Endometrium (tissue), 2 donors: ENCODE data around the gene FILIP1.

Source experiments
- FAIRE-seq: peaks from 2 replicates; lab custom pipeline; 2012; peaks lifted over from hg19 to GRCh38; lab: Jason Lieb, UNC
- donor health status: control.
- donor health status: control.

FILIP1 gene, protein sequence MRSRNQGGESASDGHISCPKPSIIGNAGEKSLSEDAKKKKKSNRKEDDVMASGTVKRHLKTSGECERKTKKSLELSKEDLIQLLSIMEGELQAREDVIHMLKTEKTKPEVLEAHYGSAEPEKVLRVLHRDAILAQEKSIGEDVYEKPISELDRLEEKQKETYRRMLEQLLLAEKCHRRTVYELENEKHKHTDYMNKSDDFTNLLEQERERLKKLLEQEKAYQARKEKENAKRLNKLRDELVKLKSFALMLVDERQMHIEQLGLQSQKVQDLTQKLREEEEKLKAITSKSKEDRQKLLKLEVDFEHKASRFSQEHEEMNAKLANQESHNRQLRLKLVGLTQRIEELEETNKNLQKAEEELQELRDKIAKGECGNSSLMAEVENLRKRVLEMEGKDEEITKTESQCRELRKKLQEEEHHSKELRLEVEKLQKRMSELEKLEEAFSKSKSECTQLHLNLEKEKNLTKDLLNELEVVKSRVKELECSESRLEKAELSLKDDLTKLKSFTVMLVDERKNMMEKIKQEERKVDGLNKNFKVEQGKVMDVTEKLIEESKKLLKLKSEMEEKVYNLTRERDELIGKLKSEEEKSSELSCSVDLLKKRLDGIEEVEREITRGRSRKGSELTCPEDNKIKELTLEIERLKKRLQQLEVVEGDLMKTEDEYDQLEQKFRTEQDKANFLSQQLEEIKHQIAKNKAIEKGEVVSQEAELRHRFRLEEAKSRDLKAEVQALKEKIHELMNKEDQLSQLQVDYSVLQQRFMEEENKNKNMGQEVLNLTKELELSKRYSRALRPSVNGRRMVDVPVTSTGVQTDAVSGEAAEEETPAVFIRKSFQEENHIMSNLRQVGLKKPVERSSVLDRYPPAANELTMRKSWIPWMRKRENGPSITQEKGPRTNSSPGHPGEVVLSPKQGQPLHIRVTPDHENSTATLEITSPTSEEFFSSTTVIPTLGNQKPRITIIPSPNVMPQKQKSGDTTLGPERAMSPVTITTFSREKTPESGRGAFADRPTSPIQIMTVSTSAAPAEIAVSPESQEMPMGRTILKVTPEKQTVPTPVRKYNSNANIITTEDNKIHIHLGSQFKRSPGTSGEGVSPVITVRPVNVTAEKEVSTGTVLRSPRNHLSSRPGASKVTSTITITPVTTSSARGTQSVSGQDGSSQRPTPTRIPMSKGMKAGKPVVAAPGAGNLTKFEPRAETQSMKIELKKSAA (N-terminal part only)

DNA sequence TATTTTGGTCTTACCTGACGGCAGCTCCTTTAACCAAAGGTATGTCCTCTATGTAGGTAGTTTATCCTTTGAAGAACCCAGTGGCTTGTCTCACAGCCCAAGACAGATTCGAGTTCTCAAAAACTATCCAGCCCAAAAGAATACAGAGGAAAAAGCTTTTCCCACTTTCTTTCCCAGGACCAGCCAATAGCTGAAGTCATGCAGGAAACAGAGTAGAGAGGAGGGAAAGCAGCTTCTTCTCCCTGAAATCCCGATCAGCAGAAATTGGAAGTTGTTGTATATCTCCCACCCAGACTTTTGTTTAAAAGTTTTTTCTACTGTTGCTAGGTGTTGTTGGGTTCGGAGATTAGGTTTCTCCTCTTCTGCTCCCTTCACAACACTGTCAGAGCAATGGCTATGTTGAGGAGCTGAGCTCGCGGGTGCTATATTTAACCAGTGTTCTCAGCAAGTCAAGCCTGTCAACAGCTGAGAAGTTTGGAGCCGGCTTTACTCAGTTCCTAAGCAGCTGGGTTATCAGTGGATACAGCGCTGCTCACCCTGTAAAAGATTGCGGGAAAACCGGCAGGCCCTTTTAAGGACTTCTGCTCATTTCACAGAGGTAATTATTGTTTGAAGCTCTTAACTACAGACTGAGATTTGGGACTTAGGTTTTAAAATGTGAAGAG, at the start of gene FILIP1:
TSS of gene FILIP1 (minus strand) at position 401 of the 665 bp plus-strand sequence. CDS start 78,828 bp downstream, outside the sequence.
- no peak for FAIRE-seq

DNA sequence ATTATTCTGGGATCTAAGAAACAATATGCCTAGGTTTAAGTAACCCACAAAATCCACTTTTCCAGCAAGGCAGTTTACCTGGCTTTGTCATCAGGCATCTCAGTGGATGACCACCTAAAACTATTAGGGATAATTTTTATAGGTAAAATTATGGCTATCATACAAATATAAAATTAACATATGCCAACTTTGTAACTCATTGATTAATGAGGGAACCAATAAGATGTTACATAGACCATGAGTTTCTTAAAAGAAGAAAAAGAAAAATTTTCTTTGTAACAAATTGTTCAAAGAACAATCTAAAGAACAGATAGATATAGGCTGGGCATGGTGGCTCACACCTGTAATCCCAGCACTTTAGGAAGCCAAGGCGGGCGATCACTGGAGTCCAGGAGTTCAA, 49.7 kb upstream of the FILIP1 start:
- FAIRE-seq = no peak

DNA sequence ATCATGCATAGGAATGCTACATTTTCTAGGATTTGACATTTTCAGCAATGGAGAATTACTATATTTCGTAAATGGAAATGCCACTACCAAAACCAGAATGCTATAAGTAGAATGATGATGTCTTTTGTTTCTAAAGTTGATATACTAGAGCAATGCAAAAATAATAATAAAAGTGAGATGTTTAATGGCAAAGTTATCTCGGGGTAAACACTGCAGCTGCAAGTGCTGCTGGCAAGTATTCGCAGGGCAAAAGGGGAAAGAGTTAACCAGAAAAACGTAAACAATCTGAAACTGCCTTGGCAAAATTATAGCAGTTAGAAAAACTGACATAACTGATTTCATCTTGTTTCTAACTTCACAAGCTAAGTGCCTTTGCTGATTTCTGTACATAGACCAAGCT, 45.5 kb upstream of the FILIP1 start:
- FAIRE-seq = no peak

DNA sequence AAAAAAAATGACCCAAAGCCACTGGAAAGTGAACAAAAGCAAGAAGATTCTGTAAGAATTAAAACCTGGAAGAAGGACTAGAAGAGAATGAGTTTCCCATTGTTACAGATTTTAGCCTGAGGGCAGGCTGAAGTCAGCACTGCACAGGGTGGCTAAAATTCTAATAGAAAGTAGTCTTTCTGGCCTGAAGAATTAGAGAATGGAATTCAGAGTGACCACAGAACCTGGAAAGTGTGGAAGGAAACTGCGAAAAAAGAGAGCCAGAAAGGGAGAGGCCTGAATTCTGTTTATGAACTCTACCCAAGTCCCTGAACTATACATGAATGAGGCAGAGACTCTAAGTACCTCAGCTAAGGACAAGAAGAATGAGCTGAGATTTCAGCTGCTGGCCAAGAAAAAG, 38.9 kb upstream of the FILIP1 start:
- no peak for FAIRE-seq

DNA sequence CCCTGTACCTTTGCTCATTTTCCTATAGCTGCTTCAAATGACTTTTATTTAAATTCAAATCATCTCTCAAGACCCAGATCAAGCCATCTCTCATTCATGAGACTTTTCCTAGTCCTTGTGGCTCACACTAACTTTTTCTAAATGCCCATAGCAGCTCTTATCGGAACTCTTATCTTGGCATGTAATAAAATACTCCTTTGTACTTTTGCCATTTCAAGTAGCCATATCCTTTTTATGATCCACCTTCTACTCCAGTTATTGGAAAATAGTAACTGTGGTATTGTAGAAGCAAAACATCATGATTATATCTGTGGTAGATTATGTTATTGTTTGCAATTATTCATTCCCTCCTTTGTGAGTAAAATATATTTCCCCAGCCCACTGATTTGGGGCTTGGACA, 37.6 kb upstream of the FILIP1 start:
- no peak for FAIRE-seq

DNA sequence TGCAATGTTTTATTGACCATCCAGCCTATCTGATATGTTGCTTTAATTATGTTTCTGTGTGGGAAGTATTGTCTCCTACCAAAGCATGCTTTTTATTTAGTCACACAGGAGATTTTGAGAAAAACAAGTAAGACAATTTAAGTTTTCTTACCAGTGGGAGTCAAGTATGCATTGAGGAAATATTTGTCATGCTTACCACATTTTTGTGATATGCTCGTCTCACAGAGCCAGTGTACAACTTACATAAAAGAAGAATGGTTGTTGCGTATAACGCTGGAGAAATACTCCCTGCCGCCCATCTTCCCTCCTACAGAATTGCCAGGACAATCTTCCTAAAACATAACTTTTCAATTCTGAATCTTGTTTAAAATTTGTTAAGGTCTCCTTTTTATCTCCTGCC, 37.1 kb upstream of the FILIP1 start:
- FAIRE-seq = no peak

DNA sequence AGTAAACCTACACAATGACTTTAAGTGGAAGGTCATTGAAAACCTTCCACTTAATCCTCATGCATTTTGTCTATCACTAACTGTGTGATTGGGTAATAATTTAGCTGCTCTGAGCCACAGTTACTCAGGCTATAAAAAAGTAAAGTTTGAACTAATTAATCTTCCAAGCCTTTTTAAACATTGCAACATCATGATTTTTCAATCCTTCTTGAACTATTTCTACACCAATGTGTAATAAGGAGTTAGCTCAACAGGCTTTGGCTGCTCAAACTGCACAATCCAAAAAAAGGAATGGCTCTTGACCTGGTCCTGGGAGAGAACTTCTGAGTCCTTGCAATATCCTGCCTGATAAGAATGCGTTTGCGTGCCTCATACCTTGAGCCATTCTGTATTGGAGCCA, 34.8 kb upstream of the FILIP1 start:
- FAIRE-seq = no peak

DNA sequence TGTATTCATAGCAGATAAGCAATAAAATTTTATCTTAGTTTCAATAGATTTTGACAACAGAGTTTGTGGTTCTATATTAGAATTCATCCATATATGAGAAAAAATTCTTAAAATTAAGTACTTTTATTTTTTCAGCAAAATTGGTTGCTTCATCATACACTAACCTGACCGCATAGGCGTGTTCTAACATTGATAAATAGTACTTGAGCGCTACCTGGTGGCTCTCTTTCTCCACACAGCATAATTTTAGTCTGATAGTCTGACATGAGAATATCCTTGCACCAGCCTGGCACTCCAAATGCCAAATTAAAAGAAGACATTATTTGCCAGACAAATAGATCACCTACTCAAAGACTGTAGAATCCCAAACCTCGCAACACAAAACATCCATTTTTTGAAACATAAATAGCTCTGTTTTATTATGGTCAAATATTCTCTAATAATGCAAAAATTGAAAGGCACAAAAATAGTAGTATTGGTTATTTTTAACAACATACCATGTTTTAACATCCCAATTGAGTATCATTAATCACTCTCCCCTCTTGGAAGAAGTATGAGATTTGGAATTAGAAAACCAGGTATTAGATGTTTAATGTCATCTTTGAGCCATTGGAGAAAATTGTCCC, 33.0 kb upstream of the FILIP1 start:
- peak; percentile 93 for FAIRE-seq

DNA sequence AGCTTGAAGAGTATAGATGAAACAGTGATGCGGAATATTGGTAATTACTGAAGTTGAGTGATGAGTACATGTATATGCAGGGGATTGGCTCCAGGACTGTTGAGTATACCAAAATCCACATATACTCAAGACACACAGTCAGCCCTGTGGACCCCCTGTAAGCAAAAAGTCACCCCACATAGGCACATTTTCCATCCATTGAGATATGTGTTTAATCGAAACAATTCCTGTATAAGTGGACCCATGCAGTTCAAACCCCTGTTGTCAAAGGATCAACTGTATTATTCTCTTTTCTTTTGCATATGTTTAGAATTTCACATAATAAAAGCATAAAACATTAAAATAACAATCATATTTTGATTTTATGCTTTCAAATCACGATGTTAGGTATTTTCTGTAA, 32.1 kb upstream of the FILIP1 start:
- no peak for FAIRE-seq

DNA sequence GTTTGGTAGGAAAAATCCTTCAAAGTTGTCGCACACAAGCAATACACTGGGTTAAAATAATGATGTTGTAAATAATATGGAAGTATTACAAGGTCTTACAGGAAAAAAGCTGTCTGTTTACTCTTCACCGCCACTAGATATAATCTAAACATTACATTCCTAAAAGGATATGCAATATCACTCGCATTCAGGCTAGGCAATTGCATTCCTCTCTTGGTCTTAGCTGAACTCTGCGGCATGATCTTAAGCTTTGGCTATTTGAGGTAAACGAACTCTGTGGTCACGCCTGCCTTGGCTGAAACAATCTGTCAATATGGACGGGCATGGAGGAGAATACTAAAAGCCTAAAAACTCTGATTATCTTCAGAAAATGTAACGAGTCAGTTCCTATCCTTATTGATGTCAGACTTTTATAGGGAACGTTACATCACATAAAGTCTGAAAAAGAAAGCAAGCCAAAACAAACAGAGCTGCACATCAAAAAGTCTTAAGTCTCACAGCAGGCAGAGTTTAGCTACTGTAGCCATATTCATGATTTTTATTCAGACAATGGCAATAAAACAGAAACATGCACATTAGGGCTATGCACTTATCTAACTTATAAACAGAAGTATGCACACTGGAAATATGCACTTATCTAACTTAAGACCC, 30.8 kb upstream of the FILIP1 start:
- no peak for FAIRE-seq

DNA sequence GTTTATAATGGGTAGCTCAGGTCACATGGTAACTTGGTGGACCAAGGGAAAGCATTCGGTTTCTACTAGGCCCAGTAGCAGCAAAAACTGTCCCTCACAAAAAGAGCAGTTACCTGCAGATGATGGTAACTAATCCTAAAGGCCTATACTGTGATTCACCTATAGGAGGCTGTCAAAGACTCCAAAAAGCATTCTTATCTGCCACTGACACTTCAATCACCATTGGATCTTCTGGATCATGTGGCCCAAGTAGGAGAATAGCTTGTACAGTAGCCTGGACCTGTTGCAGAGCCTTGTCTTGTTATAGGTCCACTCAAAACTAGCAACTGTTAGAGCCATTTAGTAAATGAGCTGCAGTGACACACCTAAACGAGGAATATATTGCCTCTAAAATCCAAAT, 23.2 kb upstream of the FILIP1 start:
- FAIRE-seq = no peak

DNA sequence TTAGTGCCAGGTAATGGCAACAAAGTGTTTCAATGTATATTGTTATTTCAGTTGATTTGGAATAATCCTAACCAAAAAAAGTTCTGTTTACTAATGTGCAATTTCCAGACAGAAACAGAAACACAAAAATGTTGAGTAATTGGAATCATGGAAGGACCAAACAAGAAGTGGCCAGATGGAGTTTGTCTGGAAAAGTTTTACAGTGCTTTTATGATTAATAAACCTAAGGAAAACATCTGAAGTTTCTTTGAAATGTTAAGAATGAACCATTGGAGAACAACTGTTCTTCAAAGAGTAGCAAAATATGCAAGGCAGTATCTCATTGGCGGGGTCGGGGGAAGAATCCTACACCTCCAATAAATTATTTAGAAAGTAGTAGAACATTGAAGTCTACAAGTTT, 19.0 kb upstream of the FILIP1 start:
- no peak for FAIRE-seq

DNA sequence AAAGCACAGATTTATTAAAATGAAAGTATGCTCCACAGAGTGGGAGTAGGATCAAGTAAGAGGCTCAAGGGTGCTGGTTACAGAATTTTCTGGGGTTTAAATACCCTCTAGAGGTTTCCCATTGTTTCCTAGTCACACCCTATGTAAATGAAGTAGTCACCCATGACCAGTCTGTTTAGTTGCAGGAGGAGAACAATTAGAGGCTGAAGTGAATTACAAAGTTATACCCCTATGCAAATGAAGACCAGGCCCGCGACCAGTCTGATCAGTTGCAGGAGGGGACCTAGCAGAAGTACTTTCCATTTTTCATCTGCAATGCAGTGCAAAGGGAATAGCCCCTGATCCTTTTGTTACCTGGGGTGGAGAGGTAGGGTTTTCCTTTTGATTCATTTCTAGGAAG, 11.8 kb upstream of the FILIP1 start:
- FAIRE-seq = no peak

DNA sequence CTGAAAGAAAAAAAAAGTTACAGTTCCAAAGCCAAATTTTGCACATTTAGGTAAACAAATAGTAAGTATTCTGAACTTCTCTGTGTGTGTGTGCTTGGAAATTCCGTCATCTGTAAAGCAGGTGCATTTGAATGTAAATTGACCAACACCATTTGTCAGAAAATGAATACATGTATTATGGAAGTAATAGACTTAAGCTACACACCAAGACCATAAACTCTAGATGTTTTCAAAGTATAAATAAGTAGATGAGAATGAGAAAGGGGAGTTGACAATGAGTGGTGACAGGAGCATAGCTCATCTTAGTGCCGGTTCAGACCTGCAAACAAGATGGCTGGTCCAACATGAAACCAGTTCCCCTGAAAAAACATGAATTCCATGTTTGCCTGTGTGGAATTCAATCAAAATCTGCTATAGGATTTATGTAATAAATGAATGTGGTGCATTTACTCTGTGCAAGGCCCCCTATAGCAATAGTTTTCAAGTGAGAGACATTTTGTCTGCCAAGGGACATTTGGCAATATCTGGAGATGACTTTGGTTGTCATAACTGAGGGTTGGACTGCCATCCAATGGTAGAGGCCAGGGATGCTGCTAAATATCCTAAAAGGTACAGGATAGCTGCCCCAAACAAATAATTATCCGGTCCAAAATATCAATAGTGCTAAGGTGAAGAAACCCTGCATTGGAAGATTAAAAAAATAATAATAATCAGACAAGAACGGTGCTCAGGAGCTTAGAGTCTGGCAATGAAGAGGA, 11.0 kb upstream of the FILIP1 start:
- no peak for FAIRE-seq

DNA sequence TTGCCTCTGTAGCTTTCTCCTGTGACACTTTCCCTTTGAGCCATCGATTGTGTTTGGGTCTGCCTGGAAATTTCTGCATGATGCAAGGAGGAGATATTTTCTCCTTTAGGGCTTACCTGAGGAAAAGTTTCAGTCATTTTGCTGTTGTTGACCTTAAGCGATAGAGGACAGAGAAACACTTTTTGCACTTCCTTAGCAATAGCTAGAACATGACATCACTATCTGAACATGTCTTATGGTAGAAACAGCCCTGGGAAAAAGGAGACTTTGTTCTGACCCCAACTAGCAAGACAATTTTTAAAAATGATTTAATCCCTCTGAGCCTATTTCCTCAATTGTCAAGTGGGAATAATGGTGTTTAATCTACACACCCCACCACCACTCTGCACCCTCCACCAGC, 9.7 kb upstream of the FILIP1 start:
- no peak for FAIRE-seq

DNA sequence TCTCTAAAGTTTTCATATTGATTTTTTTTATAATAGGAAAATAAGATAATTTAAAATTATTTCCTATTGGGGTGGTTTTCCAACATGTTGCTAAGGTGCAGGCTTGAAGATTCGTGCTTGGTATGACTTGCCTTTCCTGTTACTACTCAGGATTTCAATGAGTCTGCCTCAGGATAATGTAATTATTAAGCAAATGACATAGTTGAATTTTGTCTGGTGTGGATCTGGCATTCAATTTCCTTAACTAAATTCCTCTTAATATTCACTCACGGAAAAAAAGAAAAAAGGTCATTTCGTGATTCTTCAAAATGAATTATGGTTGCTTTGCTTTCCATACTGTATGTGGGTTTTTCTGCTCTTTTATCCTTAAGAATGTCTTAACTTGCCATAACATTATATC, 9.3 kb upstream of the FILIP1 start:
- FAIRE-seq = no peak

DNA sequence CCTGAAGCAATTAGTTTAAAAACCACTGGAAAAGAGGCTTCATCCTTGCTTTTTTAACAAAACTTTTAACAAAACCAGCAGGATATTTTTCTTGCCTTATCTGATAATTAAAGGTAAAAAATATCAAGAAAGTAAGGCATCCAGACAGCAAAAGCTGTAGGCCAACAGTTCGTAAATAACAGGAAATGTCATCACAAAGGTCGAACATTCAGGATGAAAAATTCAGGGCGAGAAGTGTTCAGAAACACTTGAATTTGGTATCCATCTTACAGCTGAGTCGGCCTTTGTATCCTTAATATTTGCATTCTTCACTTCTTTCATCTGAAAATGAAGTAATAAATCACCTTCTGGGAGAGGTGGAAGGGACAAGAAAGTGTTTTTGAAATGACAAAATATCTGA, 8.2 kb upstream of the FILIP1 start:
- no peak for FAIRE-seq

DNA sequence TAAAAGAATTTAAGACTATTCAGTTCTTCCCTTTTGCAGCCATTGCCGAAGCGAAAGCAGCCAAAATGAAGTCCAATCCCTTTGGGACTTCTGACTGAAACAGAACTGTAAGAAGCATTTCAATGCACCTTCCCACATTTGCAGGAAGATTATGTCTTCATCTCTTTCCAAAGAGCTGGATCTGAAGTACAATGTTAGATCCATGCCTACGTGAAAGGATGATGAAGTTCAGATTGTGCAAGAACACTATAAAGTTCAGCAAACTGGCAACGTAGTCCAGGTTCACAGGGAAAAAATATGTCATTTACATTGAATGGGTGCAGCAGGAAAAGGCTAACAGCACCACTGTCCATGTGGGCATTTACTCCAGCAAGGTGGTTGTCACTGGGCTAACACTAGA, 6.0 kb upstream of the FILIP1 start:
- no peak for FAIRE-seq

DNA sequence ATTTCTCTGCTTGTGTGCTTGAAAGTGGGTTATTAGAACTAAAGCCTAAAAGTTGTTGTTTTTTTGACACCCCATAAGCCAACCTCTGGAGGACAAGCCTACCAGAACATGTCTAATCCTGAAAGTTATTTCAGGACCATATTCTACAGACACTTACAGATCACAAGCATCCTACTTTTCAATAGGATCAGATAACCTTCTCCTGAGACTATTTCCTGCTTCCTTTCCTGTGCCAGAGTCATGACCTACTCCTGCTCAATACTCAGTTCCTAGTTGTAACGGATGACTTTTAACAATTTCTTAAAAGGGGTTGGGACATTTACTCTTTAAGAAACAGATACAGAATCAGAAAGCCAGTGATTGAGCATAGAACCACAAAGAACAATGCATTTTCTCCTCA, 5.3 kb upstream of the FILIP1 start:
- no peak for FAIRE-seq

DNA sequence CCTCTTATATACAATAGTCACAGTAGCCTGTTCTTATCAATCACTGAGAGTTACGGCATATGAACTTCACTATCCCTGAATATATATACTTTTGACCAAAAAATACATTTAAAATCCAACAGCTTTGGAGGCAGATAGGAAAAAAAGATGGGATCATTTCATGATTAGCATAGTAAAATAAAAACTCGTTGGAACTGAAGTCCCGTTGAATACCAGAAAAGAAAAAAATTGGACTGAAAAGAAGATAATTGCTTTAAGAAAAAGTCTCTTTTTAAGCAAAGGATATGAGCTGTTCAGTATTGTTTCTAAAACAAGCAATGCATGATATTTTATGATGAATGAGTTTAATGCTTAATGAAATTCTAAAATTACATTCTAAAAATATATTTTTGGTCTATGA, 4.4 kb upstream of the FILIP1 start:
- no peak for FAIRE-seq
